NT2/D1 (cell line): ENCODE measurements around the gene CRYBG1.

Experiments
- DNase-seq: peaks from one replicate; pipeline ENCODE4 v3.0.0-alpha.2; 2011; ENCODE audit warnings: low read depth, low spot score
- H3K27me3 ChIP-seq: 2 replicates; pipeline ENCODE4 v1.6.0; 2011; ENCODE audit warnings: mild to moderate bottlenecking; ENCODE audit not compliant: insufficient read length, insufficient read depth
- H3K36me3 ChIP-seq: 2 replicates; pipeline ENCODE4 v1.6.1; 2011; ENCODE audit warnings: mild to moderate bottlenecking, low read length, mixed read lengths; ENCODE audit not compliant: insufficient read depth, insufficient read length
- H3K4me1 ChIP-seq: 2 replicates; pipeline ENCODE4 v1.5.1; 2011; ENCODE audit not compliant: insufficient read depth, insufficient read length
- H3K4me3 ChIP-seq: 2 replicates; pipeline ENCODE4 v1.5.1; 2011; ENCODE audit warnings: low read depth; ENCODE audit not compliant: insufficient read length
- H3K9ac ChIP-seq: 2 replicates; pipeline ENCODE4 v1.6.0; 2011; ENCODE audit warnings: low read depth; ENCODE audit not compliant: insufficient read length
- H3K9me3 ChIP-seq: 2 replicates; pipeline ENCODE4 v1.5.1; 2011; ENCODE audit warnings: mild to moderate bottlenecking, low read length; ENCODE audit not compliant: insufficient read depth
- SUZ12 ChIP-seq: IDR thresholded peaks from 2 replicates; pipeline ENCODE4 v1.6.1; 2011; ENCODE audit not compliant: insufficient read length, insufficient read depth; ENCODE audit errors: extremely low read depth
- YY1 ChIP-seq: IDR thresholded peaks from 2 replicates; pipeline ENCODE4 v1.6.1; 2011; ENCODE audit not compliant: insufficient read length, insufficient read depth
- ZNF274 ChIP-seq: IDR thresholded peaks from 2 replicates; pipeline ENCODE4 v1.6.1; 2011; ENCODE audit warnings: mild to moderate bottlenecking, low read depth, low read length

CRYBG1 gene

GRCh38 chr6:106495014-106495413, 134.5 kb downstream of the CRYBG1 start:
- Histone ChIP-seq H3K36me3 (no peaks in the 10 kb centered on the region), H3K9me3 (no peaks in the 10 kb centered on the region), H3K4me1 (no peaks in the 10 kb centered on the region), H3K4me3 (no peak overlapping the region), H3K27me3 (no peaks in the 10 kb centered on the region), H3K9ac (no peak overlapping the region)
- DNase-seq, result no peak
- TF ChIP-seq ZNF274 (no peak), YY1 (no peak), SUZ12 (no peak)

GRCh38 chr6:106496823-106497222, 136.3 kb downstream of the CRYBG1 start:
- Histone ChIP-seq H3K4me1 (no peaks in the 10 kb centered on the region), H3K27me3 (no peaks in the 10 kb centered on the region), H3K9me3 (no peaks in the 10 kb centered on the region), H3K9ac (no peak overlapping the region), H3K36me3 (no peaks in the 10 kb centered on the region), H3K4me3 (no peak overlapping the region)
- DNase-seq, result no peak
- TF ChIP-seq YY1, result no peak
- TF ChIP-seq SUZ12, result no peak
- no peak for TF ChIP-seq ZNF274

GRCh38 chr6:106501960-106502371, 141.4 kb downstream of the CRYBG1 start:
- Histone ChIP-seq H3K4me1 (no peaks in the 10 kb centered on the region), H3K27me3 (peaks cover 3% of the 10 kb centered on the region), H3K36me3 (no peaks in the 10 kb centered on the region), H3K9ac (no peak overlapping the region), H3K4me3 (no peak overlapping the region), H3K9me3 (no peaks in the 10 kb centered on the region)
- TF ChIP-seq YY1, result no peak
- no peak for TF ChIP-seq SUZ12
- no peak for TF ChIP-seq ZNF274
- DNase-seq, result no peak

GRCh38 chr6:106502559-106502958, 142.0 kb downstream of the CRYBG1 start:
- Histone ChIP-seq H3K27me3 (peaks cover 9% of the 10 kb centered on the region), H3K9me3 (no peaks in the 10 kb centered on the region), H3K36me3 (no peaks in the 10 kb centered on the region), H3K4me3 (no peak overlapping the region), H3K4me1 (no peaks in the 10 kb centered on the region), H3K9ac (no peak overlapping the region)
- TF ChIP-seq ZNF274 (no peak), SUZ12 (no peak), YY1 (no peak)
- no peak for DNase-seq

- H3K9ac ChIP-seq, result no peak overlapping the region
- H3K4me1 ChIP-seq, result peaks cover 2% of the 10 kb centered on the region
- peaks cover 66% of the 10 kb centered on the region for H3K27me3 ChIP-seq
- H3K9me3 ChIP-seq, result no peaks in the 10 kb centered on the region
- no peak for TF ChIP-seq ZNF274
- TF ChIP-seq YY1, result no peak
- no peak for DNase-seq
- H3K4me3 ChIP-seq, result no peak overlapping the region
- H3K36me3 ChIP-seq, result no peaks in the 10 kb centered on the region
Observed at GRCh38 chr6:106508277-106508676, 147.8 kb downstream of the CRYBG1 start.

GRCh38 chr6:106508834-106509233, 148.3 kb downstream of the CRYBG1 start:
- no peak for DNase-seq
- Histone ChIP-seq H3K4me1 (peaks cover 2% of the 10 kb centered on the region), H3K36me3 (no peaks in the 10 kb centered on the region), H3K9me3 (no peaks in the 10 kb centered on the region), H3K4me3 (no peak overlapping the region), H3K9ac (no peak overlapping the region), H3K27me3 (peaks cover 72% of the 10 kb centered on the region)
- TF ChIP-seq ZNF274, result no peak
- TF ChIP-seq SUZ12, result no peak
- TF ChIP-seq YY1, result no peak

GRCh38 chr6:106509420-106510089, 149.0 kb downstream of the CRYBG1 start:
- Histone ChIP-seq H3K9ac (peak overlapping the region; percentile 56), H3K4me3 (peak overlapping the region; percentile 52), H3K4me1 (peaks cover 2% of the 10 kb centered on the region)

More at GRCh38 chr6:106509420-106510089, 149.0 kb downstream of the CRYBG1 start:
- no peak for TF ChIP-seq ZNF274
- no peak for TF ChIP-seq SUZ12
- TF ChIP-seq YY1, result no peak
- peaks cover 79% of the 10 kb centered on the region for H3K27me3 ChIP-seq
- no peak for DNase-seq
- H3K9me3 ChIP-seq, result no peaks in the 10 kb centered on the region
- no peaks in the 10 kb centered on the region for H3K36me3 ChIP-seq
